Left ventricle myocardium superior (tissue), 1 donor: ENCODE data around the gene USO1. TPM values are rescaled to one million over a fixed set of nuclear protein-coding genes. Genes with fewer than 3 reads are reported as not detected.
A peak's percentile ranks its signal among the peaks of the same experiment; 100 is the strongest.
"Not testable (repeated sequence)": the region's sequence is repeated elsewhere in the genome, so short reads cannot be mapped to it uniquely, and the experiment has no call there.

ENCODE experiments used
- ATAC-seq: fragments of 200-7000 bp; cut with Tn5 transposase; one replicate; pipeline ENCODE4 v1.9.1; 2020; ENCODE audit warnings: mild to moderate bottlenecking, moderate library complexity
- DNase-seq: peaks from one replicate; pipeline ENCODE4 v3.0.0-alpha.2; 2020
- intact Hi-C: fragments of 100-400 bp; cut with micrococcal nuclease; formaldehyde crosslinking; loops from one replicate; pipeline ENCODE4 v1.11.0; 2022
- total RNA-seq: library from RNA; stranded (reverse); fragmentation: NEBNext Ultra II Directional; extraction: Animal tissue kit (Norgen Biotek cat#: 25700); gene quantifications from one replicate; pipeline ENCODE4 v1.2.1, GENCODE V29; 2021
- donor health status: DM: no; HTN: yes; CAD: no; lungs with severe emphysema.

The USO1 gene
- total RNA-seq, 1 donor from 2014 or later, result 96.8 TPM

GRCh38 chr4:75705198-75705977, 19.0 kb upstream of the USO1 start:
- DNase-seq, result no peak
- intact Hi-C loops, result no loop called here
- ATAC-seq, result no peak

DNA sequence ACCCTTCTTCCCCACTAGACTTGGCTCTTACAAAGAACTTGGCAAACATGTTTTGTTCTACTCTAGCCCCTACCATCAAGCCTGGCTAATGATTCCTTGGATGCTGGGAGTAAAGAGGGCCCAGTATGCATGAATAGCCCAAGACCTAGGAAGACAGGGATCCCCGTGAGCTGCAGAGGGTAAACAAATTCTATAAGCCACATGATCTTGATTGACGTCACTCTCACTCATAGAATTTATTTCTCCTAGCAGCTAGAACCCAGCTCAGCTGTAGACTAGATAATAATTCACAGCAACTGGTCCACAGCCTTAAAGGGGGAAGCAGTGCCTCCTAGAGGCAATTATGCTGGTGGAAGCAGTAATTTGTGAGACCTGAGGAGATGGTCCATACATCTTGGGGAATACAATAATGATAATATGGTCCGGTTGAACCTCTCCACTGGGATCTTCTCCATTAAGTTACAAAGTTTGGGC, 16.1 kb upstream of the USO1 start:
- no peak for ATAC-seq
- intact Hi-C loops, result no loop called here

DNA sequence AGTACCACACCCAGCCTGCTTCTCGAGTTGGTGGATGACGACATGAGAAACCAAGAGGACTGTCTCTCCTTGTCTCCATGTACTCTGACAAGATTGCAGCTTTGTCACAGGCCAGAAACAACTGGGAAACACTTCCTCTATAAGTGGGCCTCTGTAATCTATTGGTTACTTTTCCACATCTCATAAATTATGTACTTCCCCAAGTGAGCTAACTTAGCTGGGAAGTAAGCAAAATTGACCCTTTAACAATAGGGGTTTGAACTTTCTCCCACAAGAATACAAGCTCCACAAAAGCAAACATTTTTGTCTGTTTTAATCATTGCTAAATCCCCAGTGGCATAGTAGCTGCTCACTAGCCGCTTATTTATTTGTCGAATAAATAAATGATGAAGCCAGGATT, 14.1 kb upstream of the USO1 start:
- intact Hi-C loops, result no loop called here
- DNase-seq (no peak), ATAC-seq (no peak)

More for the DNA sequence above, 16.1 kb upstream of the USO1 start:
- no peak for DNase-seq

GRCh38 chr4:75714011-75714410, 10.4 kb upstream of the USO1 start:
- DNase-seq, result no peak
- ATAC-seq, result no peak
- intact Hi-C loops, result no loop called here

GRCh38 chr4:75714704-75715103, 9.7 kb upstream of the USO1 start:
- DNase-seq (no peak), ATAC-seq (no peak)
- intact Hi-C loops, result no loop called here

- intact Hi-C loops, result no loop called here
- ATAC-seq, result peak; percentile 32
Observed at GRCh38 chr4:75715105-75715799, 9.1 kb upstream of the USO1 start.

DNA sequence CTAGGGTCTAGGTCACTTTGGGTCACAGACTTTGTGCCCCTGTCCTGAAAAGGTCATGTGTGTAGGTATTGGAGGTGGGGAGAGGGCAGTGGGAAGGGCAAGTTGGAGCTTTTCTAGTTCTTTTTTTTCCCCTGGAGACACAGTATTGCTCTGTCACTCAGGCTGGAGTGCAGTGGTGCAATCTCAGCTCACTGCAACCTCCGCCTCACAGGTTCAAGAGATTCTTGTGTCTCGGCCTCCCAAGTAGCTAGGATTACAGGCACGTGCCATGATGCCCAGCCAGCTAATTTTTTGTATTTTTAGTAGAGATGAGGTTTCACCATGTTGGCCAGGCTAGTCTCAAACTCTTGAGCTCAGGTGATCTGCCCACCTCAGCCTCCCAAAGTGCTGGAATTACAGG, 8.3 kb upstream of the USO1 start:
- intact Hi-C loops, DNase-seq, ATAC-seq: not testable (repeated sequence)

More at GRCh38 chr4:75715105-75715799, 9.1 kb upstream of the USO1 start:
- no peak for DNase-seq

- ATAC-seq (peak; percentile 29), DNase-seq (no peak)
- intact Hi-C loops, result no loop called here
Observed at GRCh38 chr4:75717408-75717807, 7.0 kb upstream of the USO1 start.

DNA sequence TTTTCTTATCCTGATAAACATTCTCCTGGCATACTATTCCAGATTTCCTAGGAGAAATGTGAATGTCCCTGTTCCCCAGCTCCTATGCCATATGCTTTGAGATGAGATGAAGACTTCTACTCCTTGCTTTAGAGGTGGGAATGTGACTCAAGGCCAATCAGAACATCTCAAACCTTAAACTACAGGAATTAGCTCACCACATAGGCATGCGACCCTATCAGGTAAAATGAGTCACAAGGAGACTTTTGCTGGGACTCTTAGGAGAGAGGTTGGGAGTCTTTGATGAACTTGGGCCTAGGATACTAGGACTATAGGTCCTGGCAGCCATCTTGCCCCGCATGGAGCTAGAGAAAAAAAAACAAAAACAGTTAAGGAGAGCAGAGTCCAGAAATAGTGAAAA, 5.8 kb upstream of the USO1 start:
- ATAC-seq (no peak), DNase-seq (no peak)
- intact Hi-C loops, result no loop called here

DNA sequence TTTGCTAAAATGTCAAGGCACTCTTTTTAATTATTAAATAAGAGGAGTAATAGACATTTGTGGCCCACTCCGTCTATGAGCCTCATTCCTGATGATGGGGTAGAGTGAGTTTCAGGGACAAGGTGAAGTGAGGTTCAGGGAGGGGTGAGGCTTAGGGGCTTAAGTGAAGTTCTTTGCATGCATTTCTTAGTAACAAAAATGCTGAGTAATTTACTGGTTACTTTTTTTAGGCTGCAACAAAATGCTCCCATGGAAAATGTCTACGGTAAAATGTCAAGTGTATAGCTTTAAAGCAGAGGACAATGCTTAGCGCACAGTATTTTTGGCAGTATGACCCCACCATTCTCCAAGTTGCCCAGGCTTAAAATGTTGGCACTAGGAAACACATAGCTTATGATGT, 2.0 kb upstream of the USO1 start:
- no peak for ATAC-seq
- intact Hi-C loops, result loop anchor here (10.0 kb wide), 1 partner anchor 48 kb away; the partner anchor contains the start of gene G3BP2

DNA sequence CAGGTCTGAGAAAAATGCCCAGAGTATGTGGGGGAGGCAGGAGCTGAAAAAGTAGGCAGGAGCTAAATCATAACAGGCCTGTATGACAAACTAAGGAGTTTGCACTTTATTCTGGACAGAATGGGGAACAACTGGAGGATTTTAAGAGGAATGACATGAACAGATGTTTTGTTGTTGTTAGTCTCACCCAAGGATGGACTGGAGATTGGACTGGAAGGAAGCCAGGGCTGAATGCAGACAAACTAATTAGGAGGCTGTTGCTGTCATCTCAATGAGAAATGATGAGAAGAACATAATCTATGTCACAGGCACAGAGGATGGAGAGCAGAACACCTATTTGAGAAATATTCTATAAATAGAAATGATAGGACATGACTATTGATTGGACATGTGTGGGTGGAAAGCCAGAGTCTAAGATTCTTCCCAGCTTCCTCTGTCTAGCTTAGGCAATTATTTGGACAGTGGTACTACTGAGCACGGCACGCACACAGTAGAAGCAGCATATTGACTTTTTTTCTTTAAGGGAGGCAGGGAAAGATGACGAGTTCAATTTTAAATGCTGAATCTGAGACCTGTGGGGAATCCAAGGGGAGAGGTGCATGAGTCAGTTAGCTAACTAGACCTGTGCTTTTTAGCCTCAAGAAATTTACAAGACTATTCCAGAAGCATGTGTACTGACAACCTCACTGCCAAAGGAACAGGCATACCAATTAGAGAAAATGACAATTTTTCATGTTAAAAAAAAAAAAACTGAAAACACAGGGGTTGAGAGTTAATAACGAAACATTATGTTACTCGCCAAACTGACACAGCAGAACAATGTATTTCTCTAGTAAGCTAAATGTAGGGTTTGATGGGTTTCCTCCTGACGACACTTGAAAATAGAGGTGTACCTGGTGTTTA, 963 bp upstream of the USO1 start:
- intact Hi-C loops, result loop anchor here (10.0 kb wide), 1 partner anchor 49 kb away; the partner anchor contains the start of gene G3BP2
- DNase-seq (no peak), ATAC-seq (peak; percentile 7)

More for the DNA sequence above, 2.0 kb upstream of the USO1 start:
- no peak for DNase-seq

- ATAC-seq, result peak; percentile 77
- intact Hi-C loops, result loop anchor here (10.0 kb wide), 1 partner anchor 50 kb away; the partner anchor contains the start of gene G3BP2
Observed at GRCh38 chr4:75724867-75725724, 719 bp downstream of the USO1 start.

GRCh38 chr4:75725942-75726538, 1.7 kb downstream of the USO1 start:
- not testable (repeated sequence) for DNase-seq, ATAC-seq
- intact Hi-C loops, result loop anchor here (10.0 kb wide), 1 partner anchor 51 kb away; the partner anchor contains the start of gene G3BP2

More at GRCh38 chr4:75724867-75725724, 719 bp downstream of the USO1 start:
- DNase-seq, result peak; percentile 84

- ATAC-seq, result no peak
- intact Hi-C loops, result loop anchor here (10.0 kb wide), 1 partner anchor 52 kb away; the partner anchor contains the start of gene G3BP2
- DNase-seq, result no peak
Observed at GRCh38 chr4:75726577-75726976, 2.2 kb downstream of the USO1 start.

DNA sequence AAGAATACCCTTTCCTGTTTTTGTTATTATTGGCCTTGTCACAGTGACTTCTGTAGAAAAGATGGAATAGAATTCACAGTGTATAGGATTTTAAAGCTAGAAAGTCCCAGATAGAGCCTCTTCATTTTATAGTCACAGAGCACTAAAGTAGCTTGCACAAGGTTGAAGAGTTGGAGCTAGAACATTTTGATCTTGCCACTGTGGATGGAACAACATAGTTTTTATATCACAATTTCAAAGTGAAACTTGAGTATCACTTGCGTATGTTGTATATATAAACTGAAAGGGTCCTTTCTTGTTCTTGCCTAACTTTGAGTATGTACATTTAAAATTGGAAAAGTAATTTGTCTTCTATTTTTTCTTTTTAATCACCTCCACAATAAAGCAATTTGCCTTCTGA, 2.7 kb downstream of the USO1 start:
- intact Hi-C loops, result loop anchor here (10.0 kb wide), 1 partner anchor 52 kb away; the partner anchor contains the start of gene G3BP2
- DNase-seq (no peak), ATAC-seq (no peak)

DNA sequence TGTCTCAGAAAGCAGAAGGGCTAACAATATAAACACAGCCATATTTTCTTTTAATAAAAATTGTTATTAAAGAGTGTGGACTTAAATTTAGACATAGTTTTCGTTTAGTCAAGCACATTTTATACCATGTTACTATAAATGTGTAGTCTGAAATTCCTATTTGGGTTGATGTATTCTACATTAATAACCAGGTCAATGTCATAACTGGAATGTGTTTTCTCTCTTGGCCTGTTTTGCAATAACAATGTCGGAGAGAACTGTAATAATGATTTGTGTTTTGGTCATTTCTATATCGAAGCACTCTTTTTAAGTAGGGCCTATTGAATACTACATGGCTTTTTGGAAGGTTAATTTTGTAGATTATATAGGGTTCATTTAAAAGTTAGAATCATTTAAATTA, 5.5 kb downstream of the USO1 start:
- intact Hi-C loops, result loop anchor here (10.0 kb wide), 1 partner anchor 55 kb away; the partner anchor contains the start of gene G3BP2
- ATAC-seq, result no peak

GRCh38 chr4:75733369-75733768, 9.0 kb downstream of the USO1 start:
- intact Hi-C loops, result no loop called here
- ATAC-seq, result no peak
- no peak for DNase-seq

More for the DNA sequence above, 5.5 kb downstream of the USO1 start:
- no peak for DNase-seq

DNA sequence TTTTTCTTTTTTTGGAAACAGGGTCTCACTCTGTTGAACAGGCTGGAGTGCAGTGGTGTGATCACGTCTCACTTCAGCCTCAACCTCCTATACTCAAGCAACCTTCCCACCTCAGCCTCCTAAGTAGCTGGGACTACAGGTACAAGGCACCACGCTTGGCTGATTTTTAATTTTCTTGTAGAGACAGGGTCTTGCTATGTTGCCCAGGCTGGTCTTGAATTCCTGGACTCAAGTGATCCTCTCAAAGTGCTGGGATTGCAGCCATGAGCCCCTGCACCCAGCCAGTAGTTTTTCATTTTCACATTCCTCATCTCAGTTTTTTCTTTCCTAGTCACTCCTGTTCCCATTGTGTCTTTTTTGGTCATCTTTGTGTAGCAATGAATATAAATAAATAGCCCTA, 11.1 kb downstream of the USO1 start:
- no peak for DNase-seq
- intact Hi-C loops, result no loop called here
- no peak for ATAC-seq
